ENCODE measurements around the gene DNAAF9.
A peak's percentile ranks its signal among the peaks of the same experiment; 100 is the strongest.

The DNAAF9 gene

GRCh38 chr20:3405139-3405538 is 2.3 kb downstream of the DNAAF9 start:
- Mint-ChIP-seq H3K36me3 (peaks cover 0 to 3% of the 10 kb centered on the region in 2 donors), H3K4me1 (peaks cover 13 to 24% of the 10 kb centered on the region in 2 donors), H3K27ac (no peak overlapping the region), H3K9me3 (no peaks in the 10 kb centered on the region), H3K27me3 (no peaks in the 10 kb centered on the region), H3K4me3 (no peak overlapping the region)
- ATAC-seq (replicated peaks) (no peak), DNase-seq (no peak)

GRCh38 chr20:3404402-3404801 is 3.1 kb downstream of the DNAAF9 start:
- H3K27ac Mint-ChIP-seq, result no peak overlapping the region

GRCh38 chr20:3403741-3404140 is 3.7 kb downstream of the DNAAF9 start:
- no peaks in the 10 kb centered on the region for H3K27me3 Mint-ChIP-seq
- ATAC-seq (replicated peaks), result no peak
- no peak for DNase-seq
- no peak overlapping the region for H3K27ac Mint-ChIP-seq
- H3K4me3 Mint-ChIP-seq, result no peak overlapping the region
- peaks cover 0 to 3% of the 10 kb centered on the region in 2 donors for H3K36me3 Mint-ChIP-seq
- peaks cover 13 to 20% of the 10 kb centered on the region in 2 donors for H3K4me1 Mint-ChIP-seq
- no peaks in the 10 kb centered on the region for H3K9me3 Mint-ChIP-seq

More at GRCh38 chr20:3404402-3404801, 3.1 kb downstream of the DNAAF9 start:
- no peaks in the 10 kb centered on the region for H3K9me3 Mint-ChIP-seq
- peaks cover 0 to 3% of the 10 kb centered on the region in 2 donors for H3K36me3 Mint-ChIP-seq
- H3K27me3 Mint-ChIP-seq, result no peaks in the 10 kb centered on the region
- DNase-seq (no peak), ATAC-seq (replicated peaks) (no peak)
- H3K4me1 Mint-ChIP-seq, result peaks cover 13 to 24% of the 10 kb centered on the region in 2 donors
- no peak overlapping the region for H3K4me3 Mint-ChIP-seq

- no peak overlapping the region for H3K4me3 Mint-ChIP-seq
- no peak for ATAC-seq (replicated peaks)
- no peaks in the 10 kb centered on the region for H3K27me3 Mint-ChIP-seq
- H3K27ac Mint-ChIP-seq, result no peak overlapping the region
- H3K9me3 Mint-ChIP-seq, result no peaks in the 10 kb centered on the region
- peaks cover 8 to 11% of the 10 kb centered on the region in 2 donors for H3K4me1 Mint-ChIP-seq
- DNase-seq, result no peak
- no peaks in the 10 kb centered on the region for H3K36me3 Mint-ChIP-seq
Observed at GRCh38 chr20:3402453-3402852, 5.0 kb downstream of the DNAAF9 start.

- DNase-seq (no peak), ATAC-seq (replicated peaks) (no peak)
- H3K36me3 Mint-ChIP-seq, result peaks cover 2 to 3% of the 10 kb centered on the region in 2 donors
- no peaks in the 10 kb centered on the region for H3K27me3 Mint-ChIP-seq
- H3K27ac Mint-ChIP-seq, result no peak overlapping the region
- H3K4me3 Mint-ChIP-seq, result no peak overlapping the region
- no peaks in the 10 kb centered on the region for H3K4me1 Mint-ChIP-seq
- H3K9me3 Mint-ChIP-seq, result peaks cover 0 to 5% of the 10 kb centered on the region in 2 donors
Observed at GRCh38 chr20:3400260-3401155, 7.0 kb downstream of the DNAAF9 start.

- Mint-ChIP-seq H3K36me3 (peaks cover 2 to 3% of the 10 kb centered on the region in 2 donors), H3K27me3 (no peaks in the 10 kb centered on the region), H3K4me1 (no peaks in the 10 kb centered on the region), H3K9me3 (peaks cover 0 to 5% of the 10 kb centered on the region in 2 donors), H3K27ac (no peak overlapping the region), H3K4me3 (no peak overlapping the region)
- DNase-seq (no peak), ATAC-seq (replicated peaks) (no peak)
Observed at GRCh38 chr20:3398681-3399252, 8.7 kb downstream of the DNAAF9 start.

- Mint-ChIP-seq H3K27ac (no peak overlapping the region), H3K4me1 (no peaks in the 10 kb centered on the region), H3K36me3 (peaks cover 2 to 3% of the 10 kb centered on the region in 2 donors), H3K27me3 (no peaks in the 10 kb centered on the region), H3K4me3 (no peak overlapping the region), H3K9me3 (peaks cover 0 to 5% of the 10 kb centered on the region in 2 donors)
- DNase-seq (no peak), ATAC-seq (replicated peaks) (no peak)
Observed at GRCh38 chr20:3396492-3396891, 11.0 kb downstream of the DNAAF9 start.

- H3K27ac Mint-ChIP-seq, result no peak overlapping the region
- DNase-seq (no peak), ATAC-seq (replicated peaks) (no peak)
- H3K4me1 Mint-ChIP-seq, result peaks cover 0 to 6% of the 10 kb centered on the region in 2 donors
- peaks cover 8% of the 10 kb centered on the region in 2 donors for H3K36me3 Mint-ChIP-seq
- no peaks in the 10 kb centered on the region for H3K27me3 Mint-ChIP-seq
- no peak overlapping the region for H3K4me3 Mint-ChIP-seq
- H3K9me3 Mint-ChIP-seq, result peaks cover 0 to 5% of the 10 kb centered on the region in 2 donors
Observed at GRCh38 chr20:3392756-3393155, 14.7 kb downstream of the DNAAF9 start.

- Mint-ChIP-seq H3K27ac (no peak overlapping the region), H3K9me3 (peaks cover 0 to under 1% of the 10 kb centered on the region in 2 donors), H3K27me3 (no peaks in the 10 kb centered on the region), H3K4me1 (peaks cover 0 to 6% of the 10 kb centered on the region in 2 donors), H3K4me3 (no peak overlapping the region), H3K36me3 (peaks cover 5 to 7% of the 10 kb centered on the region in 2 donors)
- ATAC-seq (replicated peaks) (no peak), DNase-seq (no peak)
Observed at GRCh38 chr20:3390759-3391425, 16.6 kb downstream of the DNAAF9 start.

- no peaks in the 10 kb centered on the region for H3K27me3 Mint-ChIP-seq
- H3K4me3 Mint-ChIP-seq, result no peak overlapping the region
- DNase-seq (no peak), ATAC-seq (replicated peaks) (peak; percentile 42 to 86)
- H3K4me1 Mint-ChIP-seq, result peaks cover 0 to 12% of the 10 kb centered on the region in 2 donors
- H3K27ac Mint-ChIP-seq, result no peak overlapping the region
- no peaks in the 10 kb centered on the region for H3K9me3 Mint-ChIP-seq
- peaks cover 9 to 11% of the 10 kb centered on the region in 2 donors for H3K36me3 Mint-ChIP-seq
Observed at GRCh38 chr20:3383878-3384495, 23.5 kb downstream of the DNAAF9 start.

GRCh38 chr20:3382836-3383235 is 24.6 kb downstream of the DNAAF9 start:
- H3K4me1 Mint-ChIP-seq, result peaks cover 0 to 6% of the 10 kb centered on the region in 2 donors
- H3K27ac Mint-ChIP-seq, result no peak overlapping the region
- no peaks in the 10 kb centered on the region for H3K27me3 Mint-ChIP-seq
- DNase-seq (no peak), ATAC-seq (replicated peaks) (no peak)
- no peaks in the 10 kb centered on the region for H3K9me3 Mint-ChIP-seq
- peaks cover 5 to 15% of the 10 kb centered on the region in 2 donors for H3K36me3 Mint-ChIP-seq
- no peak overlapping the region for H3K4me3 Mint-ChIP-seq

- DNase-seq, result no peak
- H3K9me3 Mint-ChIP-seq, result no peaks in the 10 kb centered on the region
- H3K4me1 Mint-ChIP-seq, result peaks cover 0 to 6% of the 10 kb centered on the region in 2 donors
- no peak for ATAC-seq (replicated peaks)
- no peaks in the 10 kb centered on the region for H3K27me3 Mint-ChIP-seq
- H3K27ac Mint-ChIP-seq, result no peak overlapping the region
- H3K4me3 Mint-ChIP-seq, result no peak overlapping the region
- H3K36me3 Mint-ChIP-seq, result peaks cover 4 to 24% of the 10 kb centered on the region in 2 donors
Observed at GRCh38 chr20:3380228-3381070, 27.0 kb downstream of the DNAAF9 start.

GRCh38 chr20:3378138-3378537 is 29.3 kb downstream of the DNAAF9 start:
- Mint-ChIP-seq H3K4me3 (no peak overlapping the region), H3K9me3 (no peaks in the 10 kb centered on the region), H3K4me1 (no peaks in the 10 kb centered on the region), H3K27ac (no peak overlapping the region), H3K36me3 (peaks cover 17 to 44% of the 10 kb centered on the region in 2 donors), H3K27me3 (no peaks in the 10 kb centered on the region)
- DNase-seq (no peak), ATAC-seq (replicated peaks) (no peak)

Data from stimulated activated naive B cell treated with anti-CD40 and anti-IgM and Interleukin-4, amounts not matched to agents 10 μg/mL and 1 μg/mL and 100 μg/mL, for 72 hours (primary cell).